HG02571 (cell line): ENCODE results near the gene HRK.

Experiments used
- ATAC-seq: cut with Tn5 transposase; IDR thresholded peaks from one replicate; pipeline ENCODE4 v1.9.1; 2021; ENCODE audit warnings: mild to moderate bottlenecking, moderate library complexity; ENCODE audit not compliant: unreplicated experiment

The HRK gene

GRCh38 chr12:116874324-116874995 lies 6.8 kb downstream of the HRK start:
- no peak for ATAC-seq

GRCh38 chr12:116870306-116870705 lies 10.9 kb downstream of the HRK start:
- ATAC-seq, result no peak

- ATAC-seq, result no peak
Observed at GRCh38 chr12:116867523-116867922, 13.7 kb downstream of the HRK start.

- ATAC-seq, result no peak
Observed at GRCh38 chr12:116864371-116865160, 16.7 kb downstream of the HRK start.

GRCh38 chr12:116863275-116863767 lies 17.9 kb downstream of the HRK start:
- no peak for ATAC-seq

- no peak for ATAC-seq
Observed at GRCh38 chr12:116862167-116862566, 19.1 kb downstream of the HRK start.

- peak; percentile 79 for ATAC-seq
Observed at GRCh38 chr12:116861320-116861719, 19.9 kb downstream of the HRK start.

- no peak for ATAC-seq
Observed at GRCh38 chr12:116860263-116860662, 21.0 kb downstream of the HRK start.

- ATAC-seq, result no peak
Observed at GRCh38 chr12:116859079-116859478, 22.2 kb downstream of the HRK start.

- ATAC-seq, result no peak
Observed at GRCh38 chr12:116856729-116857128, 24.5 kb downstream of the HRK start.

GRCh38 chr12:116855744-116856470 lies 25.3 kb downstream of the HRK start:
- ATAC-seq, result no peak

GRCh38 chr12:116853507-116853906 lies 27.7 kb downstream of the HRK start:
- ATAC-seq, result no peak

GRCh38 chr12:116852303-116852702 lies 28.9 kb downstream of the HRK start:
- no peak for ATAC-seq

- no peak for ATAC-seq
Observed at GRCh38 chr12:116849216-116849615, 32.0 kb downstream of the HRK start.

- no peak for ATAC-seq
Observed at GRCh38 chr12:116843085-116843484, 38.2 kb downstream of the HRK start.

GRCh38 chr12:116839287-116839830 lies 41.9 kb downstream of the HRK start:
- ATAC-seq, result no peak

GRCh38 chr12:116838365-116838764 lies 42.9 kb downstream of the HRK start:
- no peak for ATAC-seq

- no peak for ATAC-seq
Observed at GRCh38 chr12:116837097-116837496, 44.1 kb downstream of the HRK start.

- ATAC-seq, result no peak
Observed at GRCh38 chr12:116835484-116835883, 45.8 kb downstream of the HRK start.

- no peak for ATAC-seq
Observed at GRCh38 chr12:116833474-116833873, 47.8 kb downstream of the HRK start.

GRCh38 chr12:116832353-116832752 lies 48.9 kb downstream of the HRK start:
- no peak for ATAC-seq
